ENCODE data around the gene WWC2. TPM values are rescaled to one million over a fixed set of nuclear protein-coding genes. Genes with fewer than 3 reads are reported as not detected.
A peak's percentile ranks its signal among the peaks of the same experiment; 100 is the strongest.

Gene WWC2
- total and polyA plus RNA-seq, 2 experiments from 2014 or later = 33.2 to 48.3 TPM

GRCh38 chr4:183358215-183358755 is 259.2 kb downstream of the WWC2 start:
- Histone ChIP-seq H3F3A (ENCODE audit: insufficient read depth) (peaks cover 33% of the 10 kb centered on the region), H3K4me2 (ENCODE audit: unreplicated experiment) (no peak overlapping the region), H3K4me1 (ENCODE audit: insufficient read depth) (peaks cover 26% of the 10 kb centered on the region), H3K36me3 (ENCODE audit: low read depth) (no peaks in the 10 kb centered on the region), H3K4me3 (no peak overlapping the region), H4K20me1 (ENCODE audit: insufficient read depth) (no peaks in the 10 kb centered on the region), H2AFZ (no peak overlapping the region), H3K27me3 (replicated peaks; ENCODE audit: insufficient read depth) (no peaks in the 10 kb centered on the region), H3K9ac (no peak overlapping the region), H3K27ac (no peak overlapping the region), H3K79me2 (ENCODE audit: insufficient read depth) (no peaks in the 10 kb centered on the region), H3K9me3 (ENCODE audit: low read depth) (no peaks in the 10 kb centered on the region), H3K9me2 (ENCODE audit: insufficient read depth) (no peaks in the 10 kb centered on the region)
- WGBS, 2 experiments (ENCODE audit: low coverage in 1 of 2, low lambda C conversion rate in 2 of 2, missing lambda C conversion rate in 2 of 2) = 89 to 90% methylated on average over 12 to 13 of the region's 13 CpGs
- TF ChIP-seq EZH2phosphoT487 (IDR thresholded peaks at IDR 0.05; ENCODE audit: insufficient read depth, low read depth) = no peak
- TF ChIP-seq EZH2 (IDR thresholded peaks at IDR 0.05; ENCODE audit: insufficient read depth, poor library complexity, severe bottlenecking) = no peak
- DNase-seq = no peak
- in situ Hi-C loops (cut with MboI) = no loop called here

- Histone ChIP-seq H3K9me3 (ENCODE audit: low read depth) (no peaks in the 10 kb centered on the region), H4K20me1 (ENCODE audit: insufficient read depth) (no peaks in the 10 kb centered on the region), H3K27ac (peak overlapping the region; percentile 75), H3K9me2 (ENCODE audit: insufficient read depth) (no peaks in the 10 kb centered on the region), H3K79me2 (ENCODE audit: insufficient read depth) (no peaks in the 10 kb centered on the region), H3K4me1 (ENCODE audit: insufficient read depth) (peaks cover 21% of the 10 kb centered on the region), H3K27me3 (replicated peaks; ENCODE audit: insufficient read depth) (no peaks in the 10 kb centered on the region), H3K4me3 (no peak overlapping the region), H2AFZ (peak overlapping the region; percentile 29), H3K9ac (peak overlapping the region; percentile 53), H3K36me3 (ENCODE audit: low read depth) (no peaks in the 10 kb centered on the region), H3K4me2 (ENCODE audit: unreplicated experiment) (peak overlapping the region; percentile 25), H3F3A (ENCODE audit: insufficient read depth) (peaks cover 27% of the 10 kb centered on the region)
- WGBS, 2 experiments (ENCODE audit: low coverage in 1 of 2, low lambda C conversion rate in 2 of 2, missing lambda C conversion rate in 2 of 2) = 30 to 33% methylated on average over 11 of the region's 11 CpGs
- in situ Hi-C loops (cut with MboI) = no loop called here
- DNase-seq = peak; percentile 71
- TF ChIP-seq EZH2phosphoT487 (IDR thresholded peaks at IDR 0.05; ENCODE audit: insufficient read depth, low read depth) = no peak
- TF ChIP-seq EZH2 (IDR thresholded peaks at IDR 0.05; ENCODE audit: insufficient read depth, poor library complexity, severe bottlenecking) = no peak
These were observed 261.3 kb downstream of the WWC2 start for GRCh38 chr4:183360161-183360919.

GRCh38 chr4:183362036-183362435 is 263.0 kb downstream of the WWC2 start:
- in situ Hi-C loops (cut with MboI) = no loop called here
- Histone ChIP-seq H3K79me2 (ENCODE audit: insufficient read depth) (no peaks in the 10 kb centered on the region), H3K4me1 (ENCODE audit: insufficient read depth) (peaks cover 15% of the 10 kb centered on the region), H3K4me2 (ENCODE audit: unreplicated experiment) (no peak overlapping the region), H3K9me2 (ENCODE audit: insufficient read depth) (no peaks in the 10 kb centered on the region), H3K27ac (no peak overlapping the region), H3F3A (ENCODE audit: insufficient read depth) (peaks cover 17% of the 10 kb centered on the region), H2AFZ (no peak overlapping the region), H3K36me3 (ENCODE audit: low read depth) (no peaks in the 10 kb centered on the region), H3K9ac (no peak overlapping the region), H3K9me3 (ENCODE audit: low read depth) (no peaks in the 10 kb centered on the region), H3K4me3 (no peak overlapping the region), H4K20me1 (ENCODE audit: insufficient read depth) (no peaks in the 10 kb centered on the region), H3K27me3 (replicated peaks; ENCODE audit: insufficient read depth) (no peaks in the 10 kb centered on the region)
- no peak for DNase-seq
- 85 to 86% methylated on average over 4 of the region's 4 CpGs for WGBS, 2 experiments (ENCODE audit: low coverage in 1 of 2, low lambda C conversion rate in 2 of 2, missing lambda C conversion rate in 2 of 2)
- TF ChIP-seq EZH2phosphoT487 (IDR thresholded peaks at IDR 0.05; ENCODE audit: insufficient read depth, low read depth) (no peak), EZH2 (IDR thresholded peaks at IDR 0.05; ENCODE audit: insufficient read depth, poor library complexity, severe bottlenecking) (no peak)

GRCh38 chr4:183362916-183363542 is 264.0 kb downstream of the WWC2 start:
- TF ChIP-seq EZH2phosphoT487 (IDR thresholded peaks at IDR 0.05; ENCODE audit: insufficient read depth, low read depth) (no peak), EZH2 (IDR thresholded peaks at IDR 0.05; ENCODE audit: insufficient read depth, poor library complexity, severe bottlenecking) (no peak)
- Histone ChIP-seq H3K9ac (no peak overlapping the region), H3K9me3 (ENCODE audit: low read depth) (no peaks in the 10 kb centered on the region), H3K27me3 (replicated peaks; ENCODE audit: insufficient read depth) (no peaks in the 10 kb centered on the region), H3K4me3 (no peak overlapping the region), H3K79me2 (ENCODE audit: insufficient read depth) (no peaks in the 10 kb centered on the region), H4K20me1 (ENCODE audit: insufficient read depth) (no peaks in the 10 kb centered on the region), H3K4me1 (ENCODE audit: insufficient read depth) (peaks cover 15% of the 10 kb centered on the region), H3F3A (ENCODE audit: insufficient read depth) (peaks cover 17% of the 10 kb centered on the region), H3K4me2 (ENCODE audit: unreplicated experiment) (no peak overlapping the region), H2AFZ (no peak overlapping the region), H3K9me2 (ENCODE audit: insufficient read depth) (no peaks in the 10 kb centered on the region), H3K36me3 (ENCODE audit: low read depth) (no peaks in the 10 kb centered on the region), H3K27ac (no peak overlapping the region)
- 66 to 67% methylated on average over 15 of the region's 15 CpGs for WGBS, 2 experiments (ENCODE audit: low coverage in 1 of 2, low lambda C conversion rate in 2 of 2, missing lambda C conversion rate in 2 of 2)
- in situ Hi-C loops (cut with MboI) = no loop called here
- DNase-seq = peak; percentile 64
